Karpas-422 (cell line): ENCODE measurements around the gene L3MBTL2. TPM values are rescaled to one million over a fixed set of nuclear protein-coding genes. Genes with fewer than 3 reads are reported as not detected.

Experiments
- DNase-seq: peaks from one replicate; pipeline ENCODE4 v3.0.0-alpha.2; 2015
- H2AFZ ChIP-seq: fragments of 200-600 bp; sonication (generic); 2 replicates; pipeline ENCODE4 v1.6.1; 2014; ENCODE audit warnings: antibody characterized with exemption, low read length, mixed read lengths
- H3K27ac ChIP-seq: fragments of 200-600 bp; sonication (generic); 2 replicates; pipeline ENCODE4 v1.5.1; 2014; ENCODE audit warnings: mild to moderate bottlenecking, low read length, moderate library complexity
- H3K27me3 ChIP-seq: fragments of 200-600 bp; sonication (generic); 2 replicates; pipeline ENCODE4 v1.6.1; 2014; ENCODE audit warnings: low read length, mixed read lengths
- H3K36me3 ChIP-seq: fragments of 200-600 bp; sonication (generic); 2 replicates; pipeline ENCODE4 v1.6.1; 2014; ENCODE audit warnings: low read length, mixed read lengths; ENCODE audit not compliant: insufficient read depth
- H3K4me1 ChIP-seq: fragments of 200-600 bp; sonication (generic); 2 replicates; pipeline ENCODE4 v1.6.1; 2014; ENCODE audit warnings: mild to moderate bottlenecking, low read length, mixed read lengths
- H3K4me2 ChIP-seq: fragments of 200-600 bp; sonication (generic); 2 replicates; pipeline ENCODE4 v1.6.1; 2014; ENCODE audit warnings: low read length, low read depth, mild to moderate bottlenecking; ENCODE audit not compliant: poor library complexity, severe bottlenecking
- H3K4me3 ChIP-seq: fragments of 200-600 bp; sonication (generic); 2 replicates; pipeline ENCODE4 v1.5.1; 2014; ENCODE audit warnings: mild to moderate bottlenecking, antibody characterized with exemption, low read length, mixed read lengths
- H3K79me2 ChIP-seq: fragments of 200-600 bp; sonication (generic); 2 replicates; pipeline ENCODE4 v1.6.1; 2014; ENCODE audit warnings: mild to moderate bottlenecking, low read length, mixed read lengths
- H3K9ac ChIP-seq: fragments of 200-600 bp; sonication (generic); 2 replicates; pipeline ENCODE4 v1.6.0; 2014; ENCODE audit warnings: low read length
- H3K9me2 ChIP-seq: fragments of 200-600 bp; sonication (generic), shearing (Covaris generic); replicated peaks from 2 replicates; pipeline ENCODE4 v1.6.0; 2014; ENCODE audit warnings: mild to moderate bottlenecking, low read length, moderate library complexity; ENCODE audit not compliant: insufficient read depth
- H3K9me3 ChIP-seq: fragments of 300-700, 200-600 bp; sonication (generic); 2 replicates; pipeline ENCODE4 v1.6.1; 2014; ENCODE audit warnings: low read length, mixed read lengths
- H4K20me1 ChIP-seq: fragments of 200-600 bp; sonication (generic); 2 replicates; pipeline ENCODE4 v1.6.1; 2014; ENCODE audit warnings: mild to moderate bottlenecking, antibody characterized with exemption, low read length, low read depth; ENCODE audit not compliant: insufficient read depth
- total RNA-seq: library from RNA; depleted of rRNA; stranded (reverse); fragments of >200 nt; shearing (Covaris generic); gene quantifications from 2 replicates; pipeline ENCODE4 v1.2.3, GENCODE V29; 2014; ENCODE audit warnings: low replicate concordance

L3MBTL2 gene
- total RNA-seq, 1 experiment from 2014 or later: 19.9 TPM

DNA sequence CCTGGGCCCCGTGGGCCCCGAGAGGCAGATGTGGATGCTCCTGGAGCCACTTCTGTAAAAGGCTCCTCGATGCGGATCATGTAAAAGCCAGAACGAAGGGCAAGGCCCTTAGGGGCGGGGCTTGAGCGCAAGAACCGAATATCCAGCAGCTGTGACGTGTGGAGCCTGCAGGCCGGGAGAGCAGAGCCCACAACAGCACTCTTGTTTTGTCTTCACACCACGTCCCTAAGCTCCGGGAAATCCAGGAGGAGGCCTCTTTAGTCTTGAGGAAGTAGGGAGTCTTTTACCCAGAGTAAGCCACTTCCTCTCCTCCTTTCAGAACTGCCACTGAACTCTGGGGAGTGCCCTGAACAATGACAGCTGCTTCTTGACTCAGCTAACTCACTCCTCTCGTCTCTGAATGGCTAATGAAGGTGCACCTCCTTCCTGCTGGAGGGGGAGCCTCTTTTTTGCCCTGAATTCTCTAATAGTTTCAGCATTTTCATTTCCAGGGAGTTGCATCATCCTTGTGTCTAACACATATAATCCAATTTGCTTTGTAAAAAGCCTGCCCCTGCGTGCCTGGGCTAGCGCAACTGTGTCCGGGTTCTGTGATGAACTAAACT, 12.5 kb downstream of the L3MBTL2 start:
- Histone ChIP-seq H3K4me3 (no peak overlapping the region), H3K27me3 (no peaks in the 10 kb centered on the region), H3K9me3 (no peaks in the 10 kb centered on the region), H3K4me2 (no peak overlapping the region), H4K20me1 (no peaks in the 10 kb centered on the region), H3K9me2 (no peaks in the 10 kb centered on the region), H3K9ac (no peak overlapping the region), H3K27ac (no peak overlapping the region), H3K4me1 (no peaks in the 10 kb centered on the region), H3K36me3 (peaks cover 20% of the 10 kb centered on the region), H3K79me2 (no peaks in the 10 kb centered on the region), H2AFZ (no peak overlapping the region)
- no peak for DNase-seq

DNA sequence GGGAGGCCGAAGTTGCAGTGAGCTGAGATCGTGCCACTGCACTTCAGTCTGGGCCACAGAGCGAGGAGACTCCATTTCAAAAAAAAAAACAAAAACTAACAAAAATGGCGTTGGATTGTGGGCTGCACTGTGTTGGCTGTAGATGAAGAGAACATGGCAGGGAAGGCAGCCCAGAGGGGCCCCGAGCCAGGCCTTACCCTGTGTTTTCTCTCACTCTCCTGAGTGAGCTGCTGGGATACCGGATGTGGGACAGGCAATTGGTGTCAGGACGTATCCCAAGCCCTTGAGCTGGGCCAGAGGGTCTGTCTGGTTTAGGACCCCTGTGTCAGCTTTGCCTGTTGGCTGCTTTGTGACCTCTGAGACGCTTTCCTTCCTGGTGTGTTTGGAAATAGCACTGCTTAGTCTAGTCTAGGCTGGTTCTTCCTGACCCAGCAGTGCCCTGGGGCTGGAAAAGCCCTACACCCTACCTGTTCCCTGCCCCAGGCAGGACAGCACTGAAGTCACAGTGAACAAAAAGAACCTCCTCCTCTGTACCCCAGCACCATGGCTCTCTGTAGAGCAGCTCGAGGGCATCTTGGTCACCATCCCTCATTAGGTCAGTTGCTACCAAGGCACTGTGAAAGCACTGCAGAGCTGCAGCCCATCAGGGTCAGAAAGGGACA, 17.9 kb downstream of the L3MBTL2 start:
- Histone ChIP-seq H3K36me3 (peaks cover 4% of the 10 kb centered on the region), H3K4me3 (no peak overlapping the region), H3K9me2 (no peaks in the 10 kb centered on the region), H3K79me2 (no peaks in the 10 kb centered on the region), H3K4me2 (no peak overlapping the region), H3K27ac (no peak overlapping the region), H3K9ac (no peak overlapping the region), H3K4me1 (no peaks in the 10 kb centered on the region), H3K9me3 (no peaks in the 10 kb centered on the region), H2AFZ (no peak overlapping the region), H4K20me1 (no peaks in the 10 kb centered on the region), H3K27me3 (no peaks in the 10 kb centered on the region)
- DNase-seq: no peak

GRCh38 chr22:41223535-41223934, 18.4 kb downstream of the L3MBTL2 start:
- Histone ChIP-seq H3K9ac (no peak overlapping the region), H3K4me3 (no peak overlapping the region), H3K4me2 (no peak overlapping the region), H3K9me3 (no peaks in the 10 kb centered on the region), H3K79me2 (no peaks in the 10 kb centered on the region), H4K20me1 (no peaks in the 10 kb centered on the region), H3K4me1 (no peaks in the 10 kb centered on the region), H3K36me3 (peaks cover 4% of the 10 kb centered on the region), H3K9me2 (no peaks in the 10 kb centered on the region), H3K27me3 (no peaks in the 10 kb centered on the region), H2AFZ (no peak overlapping the region), H3K27ac (no peak overlapping the region)
- DNase-seq: no peak

GRCh38 chr22:41226723-41227655, 21.9 kb downstream of the L3MBTL2 start:
- Histone ChIP-seq H2AFZ (no peak overlapping the region), H3K79me2 (no peaks in the 10 kb centered on the region), H3K4me3 (no peak overlapping the region), H4K20me1 (no peaks in the 10 kb centered on the region), H3K27me3 (no peaks in the 10 kb centered on the region), H3K9ac (no peak overlapping the region), H3K36me3 (no peaks in the 10 kb centered on the region; the same call in none of the 2 replicates), H3K4me1 (no peaks in the 10 kb centered on the region), H3K4me2 (no peak overlapping the region), H3K9me2 (no peaks in the 10 kb centered on the region), H3K9me3 (no peaks in the 10 kb centered on the region), H3K27ac (no peak overlapping the region)
- no peak for DNase-seq

GRCh38 chr22:41229215-41229614, 24.1 kb downstream of the L3MBTL2 start:
- Histone ChIP-seq H4K20me1 (no peaks in the 10 kb centered on the region), H3K4me3 (no peak overlapping the region), H3K27me3 (no peaks in the 10 kb centered on the region), H3K27ac (no peak overlapping the region), H3K4me1 (no peaks in the 10 kb centered on the region), H3K79me2 (no peaks in the 10 kb centered on the region), H3K4me2 (no peak overlapping the region), H2AFZ (no peak overlapping the region), H3K9ac (no peak overlapping the region), H3K9me3 (no peaks in the 10 kb centered on the region), H3K9me2 (no peaks in the 10 kb centered on the region), H3K36me3 (no peaks in the 10 kb centered on the region; the same call in none of the 2 replicates)
- no peak for DNase-seq

DNA sequence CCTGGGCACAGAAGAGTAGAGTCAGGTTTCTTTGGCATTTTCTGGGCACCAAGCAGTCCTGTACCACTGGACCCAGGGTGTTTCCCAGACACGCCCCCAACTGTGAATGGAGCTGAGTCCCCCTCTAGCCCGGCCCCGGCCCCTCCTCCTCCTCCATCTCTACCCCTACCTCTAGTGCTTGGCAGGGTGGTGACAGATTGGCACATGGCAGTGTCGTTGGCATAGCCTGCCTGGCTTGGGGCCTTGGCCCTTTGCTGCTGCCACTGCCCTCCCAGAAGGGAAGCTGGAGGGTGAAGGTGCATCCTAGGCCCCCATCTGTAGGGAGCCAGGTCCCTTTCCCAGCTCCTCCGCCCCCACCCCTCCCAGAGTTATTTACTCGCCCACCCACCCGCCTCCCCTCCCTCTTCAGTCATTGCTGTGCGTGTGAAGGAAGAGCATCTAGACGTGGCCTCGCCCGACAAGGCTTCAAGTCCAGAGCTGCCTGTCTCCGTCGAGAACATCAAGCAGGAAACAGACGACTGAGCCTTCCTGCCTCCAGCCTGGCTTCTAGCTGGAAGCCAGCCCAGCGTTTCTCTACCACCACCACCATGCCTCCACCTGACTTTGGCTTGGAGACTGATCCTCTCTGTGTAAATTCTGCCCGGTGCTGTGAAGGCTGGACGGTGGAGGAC, 24.8 kb downstream of the L3MBTL2 start:
- Histone ChIP-seq H3K4me1 (no peaks in the 10 kb centered on the region), H3K9me2 (no peaks in the 10 kb centered on the region), H3K9me3 (no peaks in the 10 kb centered on the region), H3K4me2 (no peak overlapping the region), H3K4me3 (no peak overlapping the region), H3K9ac (no peak overlapping the region), H3K79me2 (no peaks in the 10 kb centered on the region), H3K27me3 (no peaks in the 10 kb centered on the region), H2AFZ (no peak overlapping the region), H4K20me1 (no peaks in the 10 kb centered on the region), H3K36me3 (no peaks in the 10 kb centered on the region; the same call in none of the 2 replicates), H3K27ac (no peak overlapping the region)
- no peak for DNase-seq

DNA sequence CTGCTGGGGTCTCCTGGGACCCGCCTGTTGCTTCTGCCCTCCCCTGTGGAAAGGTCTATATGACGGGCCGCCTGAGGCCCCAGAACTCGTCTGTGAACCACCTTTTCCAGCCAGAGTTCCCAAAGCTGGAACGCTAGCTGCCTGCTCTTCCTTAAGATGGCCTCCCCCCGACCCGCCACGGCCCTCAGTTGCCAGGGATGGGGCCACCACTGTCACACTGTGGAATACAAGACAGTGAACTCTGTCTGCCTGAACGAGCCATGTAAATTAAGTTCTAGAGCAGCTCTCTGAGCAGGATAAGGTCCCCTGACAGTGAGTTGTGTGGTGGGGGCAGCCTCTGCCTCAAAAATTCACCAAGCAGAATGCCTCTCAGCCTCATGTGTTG, 25.3 kb downstream of the L3MBTL2 start:
- DNase-seq: no peak
- no peak overlapping the region for H3K4me2 ChIP-seq
- H2AFZ ChIP-seq: no peak overlapping the region

DNA sequence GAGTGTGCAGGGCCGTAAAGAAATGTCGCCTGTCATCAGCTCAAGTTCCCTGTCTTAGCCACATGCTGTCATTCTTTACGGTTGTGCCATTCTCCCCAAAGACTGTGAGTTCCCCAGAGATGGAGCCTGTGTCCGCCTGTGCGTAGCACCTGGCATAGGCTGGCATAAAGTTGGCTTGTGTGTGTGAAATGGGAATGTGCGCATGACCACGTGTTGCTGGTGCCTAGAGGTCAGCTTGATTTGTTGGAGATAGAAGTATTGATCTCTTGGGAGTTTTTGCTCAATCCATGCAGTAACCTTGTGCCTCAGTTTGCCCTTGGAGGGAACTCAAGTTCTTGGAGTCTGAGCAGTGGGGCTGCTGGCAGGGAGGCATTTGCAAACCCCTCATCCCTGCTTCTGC, 26.3 kb downstream of the L3MBTL2 start:
- no peak overlapping the region for H3K4me3 ChIP-seq
- H3K9me2 ChIP-seq: no peaks in the 10 kb centered on the region
- H4K20me1 ChIP-seq: no peaks in the 10 kb centered on the region
- no peak overlapping the region for H3K9ac ChIP-seq
- H3K36me3 ChIP-seq: no peaks in the 10 kb centered on the region; the same call in none of the 2 replicates
- H3K79me2 ChIP-seq: no peaks in the 10 kb centered on the region
- H2AFZ ChIP-seq: no peak overlapping the region
- no peaks in the 10 kb centered on the region for H3K4me1 ChIP-seq
- H3K27ac ChIP-seq: no peak overlapping the region
- H3K27me3 ChIP-seq: no peaks in the 10 kb centered on the region
- H3K9me3 ChIP-seq: no peaks in the 10 kb centered on the region
- DNase-seq: no peak
- H3K4me2 ChIP-seq: no peak overlapping the region

More for the DNA sequence above, 25.3 kb downstream of the L3MBTL2 start:
- Histone ChIP-seq H3K27me3 (no peaks in the 10 kb centered on the region), H3K4me3 (no peak overlapping the region), H3K79me2 (no peaks in the 10 kb centered on the region), H3K4me1 (no peaks in the 10 kb centered on the region), H3K9ac (no peak overlapping the region), H3K36me3 (no peaks in the 10 kb centered on the region; the same call in none of the 2 replicates), H3K27ac (no peak overlapping the region), H3K9me3 (no peaks in the 10 kb centered on the region), H4K20me1 (no peaks in the 10 kb centered on the region), H3K9me2 (no peaks in the 10 kb centered on the region)
